Heart right ventricle (tissue), 16 donors: ENCODE results near the gene TTLL9. TPM values are rescaled to one million over a fixed set of nuclear protein-coding genes. Genes with fewer than 3 reads are reported as not detected.

Experiments used
- ATAC-seq, 8 donors: fragments of 200-7000 bp; cut with Tn5 transposase; one replicate each; pipeline ENCODE4 v1.9.1; 2020; ENCODE audit warnings: mild to moderate bottlenecking in 8 of 8, moderate library complexity in 8 of 8, moderate number of reproducible peaks in 1 of 8
- DNase-seq, 2 donors: peaks; one replicate each; pipeline ENCODE4 v3.0.0-alpha.2; 2020
- H3K27ac ChIP-seq, 10 donors: fragments of 200-600 bp; sonication (generic) in 2 of 10; one replicate each; pipeline versions ENCODE4 v1.5.0 to v1.8.0; 2020 to 2022; ENCODE audit warnings: mild to moderate bottlenecking in 3 of 10
- H3K27me3 ChIP-seq, 7 donors: fragments of 200-600 bp; one replicate each; pipeline ENCODE4 v1.8.0; 2021 to 2022; ENCODE audit warnings: mild to moderate bottlenecking in 2 of 7
- H3K36me3 ChIP-seq, 9 donors: fragments of 200-600 bp; sonication (generic) in 1 of 9; one replicate each; pipeline versions ENCODE4 v1.5.0 to v1.8.0; 2020 to 2022; ENCODE audit warnings: mild to moderate bottlenecking in 2 of 9
- H3K4me1 ChIP-seq, 9 donors: fragments of 200-600 bp; sonication (generic) in 1 of 9; one replicate each; pipeline versions ENCODE4 v1.5.0 to v1.8.0; 2020 to 2022; ENCODE audit warnings: mild to moderate bottlenecking in 4 of 9
- H3K4me3 ChIP-seq, 10 donors: fragments of 200-600 bp; sonication (generic) in 2 of 10; one replicate each; pipeline versions ENCODE4 v1.5.0 to v1.8.0; 2020 to 2022; ENCODE audit warnings: mild to moderate bottlenecking in 7 of 10, moderate library complexity in 2 of 10
- H3K9me3 ChIP-seq, 11 donors: fragments of 200-600 bp in 10 of 11; sonication (generic) in 2 of 11; one replicate each; pipeline versions ENCODE4 v1.5.0 to v1.8.0; 2013 to 2022; ENCODE audit warnings: mild to moderate bottlenecking in 2 of 11, control low read depth in 1 of 11, moderate library complexity in 1 of 11
- CTCF ChIP-seq, 9 donors: fragments of 200-600 bp; sonication (generic) in 2 of 9; IDR thresholded peaks; one replicate each; pipeline versions ENCODE4 v1.5.0 to v1.8.0; 2021 to 2022; ENCODE audit warnings: antibody characterized with exemption in 9 of 9, mild to moderate bottlenecking in 5 of 9, moderate library complexity in 1 of 9
- WGBS, 2 donors: extraction: QIAGEN DNeasy Blood & Tissue Kit; methylation state at CpG; one replicate each; pipeline ENCODE4 v1.1.7; 2013; ENCODE audit warnings: inconsistent platforms in 1 of 2; 5-methylcytosine and 5-hydroxymethylcytosine counted together
- intact Hi-C, 10 donors: fragments of 100-400 bp; cut with DNase I; formaldehyde crosslinking; loops; one replicate each; pipeline versions ENCODE4 v1.11.1 to v1.14.2; 2022
- polyA plus RNA-seq, 2 donors: library from polyadenylated mRNA; stranded (reverse); fragments of 200-250 nt; gene quantifications; one replicate each; pipeline ENCODE4 v1.2.3, GENCODE V29; 2013
- total RNA-seq, 10 donors: library from RNA; stranded (reverse); fragmentation: NEBNext Ultra II Directional in 3 of 10; extraction: Animal tissue kit (Norgen Biotek cat#: 25700) in 3 of 10; gene quantifications; one replicate each; pipeline versions ENCODE4 v1.2.1 to v1.2.4, GENCODE V29; 2021 to 2023
- donor health status: Arrhythmogenic right ventricular cardiomyopathy.
- donor health status: ischemic (EF 13 %, LVEDD 7.1; RV severe dilation, severe dysfunction).
- donor health status: healthy with polysubstance abuse.
- donor health status: DM: no; HTN: yes; CAD: no.
- donor health status: DM: no; HTN: no; CAD: no.
- donor health status: ischemic (EF 25% LVEDD 6.9; RV normal size, moderate dysfunction).
- donor health status: ischemic (EF 25% LVEDD 5.7; RV mildly dilated, moderate dysfunction).
- donor health status: healthy.
- donor health status: DM: yes; HTN: yes; CAD: no.
- donor health status: Ischemic cardiomyopathy.
- donor health status: ischemic (EF 35%, LVEDD 5.7; RV mildly dilated, moderate dysfunction).
- donor health status: nonischemic (EF 11% LVEDD 7.7; RV severe dilation, severe dysfunction).
- donor health status: DM: yes; HTN: yes; CAD: no.
- donor health status: PGD.
- donor health status: ischemic (EF 29% LVEDD 5.4; RV normal size, mild dysfunction).
- donor health status: nonischemic (EF 23%, LVEDD 6.1; RV moderate dilation, normal function).

Gene TTLL9
- total and polyA plus RNA-seq, 12 donors = 0.03 to 0.15 (median 0.07) TPM; not detected in 9

GRCh38 chr20:31990641-31991338, 120.4 kb downstream of the TTLL9 start:
- no peaks in the 10 kb centered on the region for H3K9me3 ChIP-seq
- intact Hi-C loops = no loop called here
- WGBS, 2 donors = 64 to 71% methylated on average over 6 of the region's 6 CpGs
- no peak overlapping the region for H3K27ac ChIP-seq
- H3K36me3 ChIP-seq = no peaks in the 10 kb centered on the region
- DNase-seq (no peak), ATAC-seq (no peak)
- no peak overlapping the region for H3K4me3 ChIP-seq
- peaks cover 0 to 6% (median 0%) of the 10 kb centered on the region in 9 donors for H3K4me1 ChIP-seq
- TF ChIP-seq CTCF (IDR thresholded peaks at IDR 0.05) = no peak
- H3K27me3 ChIP-seq = peaks cover 0 to 30% (median 23%) of the 10 kb centered on the region in 7 donors

- Histone ChIP-seq H3K27ac (no peak overlapping the region), H3K27me3 (peaks cover 0 to 33% (median 26%) of the 10 kb centered on the region in 7 donors), H3K9me3 (no peaks in the 10 kb centered on the region), H3K4me3 (no peak overlapping the region), H3K36me3 (no peaks in the 10 kb centered on the region), H3K4me1 (peaks cover 0 to 6% (median 0%) of the 10 kb centered on the region in 9 donors)
- no peak for ATAC-seq
- no peak for DNase-seq
- 59 to 75% methylated on average over 1 of the region's 1 CpG for WGBS, 2 donors
- no peak for TF ChIP-seq CTCF (IDR thresholded peaks at IDR 0.05)
- intact Hi-C loops = no loop called here
These were observed 120.9 kb downstream of the TTLL9 start for GRCh38 chr20:31991339-31991705.

GRCh38 chr20:31992086-31992485, 121.7 kb downstream of the TTLL9 start:
- Histone ChIP-seq H3K9me3 (no peaks in the 10 kb centered on the region), H3K27me3 (peaks cover 0 to 39% (median 26%) of the 10 kb centered on the region in 7 donors), H3K36me3 (no peaks in the 10 kb centered on the region), H3K4me1 (peaks cover 0 to 6% (median 0%) of the 10 kb centered on the region in 9 donors), H3K27ac (no peak overlapping the region), H3K4me3 (no peak overlapping the region)
- DNase-seq (no peak), ATAC-seq (no peak)
- intact Hi-C loops = no loop called here
- TF ChIP-seq CTCF (IDR thresholded peaks at IDR 0.05) = no peak
- WGBS, 2 donors = 75 to 86% methylated on average over 2 of the region's 2 CpGs

Other genes with a start within 250 kb of the TTLL9 start
- gene COX4I2, start 232.7 kb upstream of the TTLL9 start, total RNA-seq = 10 to 100 TPM in 3 of 10 donors, 1 to 10 TPM in 7; 3.8 to 20.1 (median 7.5) TPM
- gene COX4I2, start 232.7 kb upstream of the TTLL9 start, polyA plus RNA-seq = 100 to 1,000 TPM in 1 of 2 donors, 10 to 100 TPM in 1; 30.4 to 103 TPM
- gene BCL2L1, start 147.8 kb upstream of the TTLL9 start, total RNA-seq = 10 to 100 TPM; 34.7 to 97.4 (median 45.9) TPM
- gene BCL2L1, start 147.8 kb upstream of the TTLL9 start, polyA plus RNA-seq = 100 to 1,000 TPM in 1 of 2 donors, 10 to 100 TPM in 1; 35.2 to 128 TPM
- gene TPX2, start 131.3 kb upstream of the TTLL9 start, total RNA-seq = 1 to 10 TPM in 4 of 10 donors, under 1 TPM in 6; 0.17 to 9.6 (median 0.85) TPM
- under 1 TPM; 0.29 to 0.72 TPM for gene TPX2, start 131.3 kb upstream of the TTLL9 start, polyA plus RNA-seq
- 1 to 10 TPM in 1 of 10 donors, under 1 TPM in 8, not detected in 1; 0.06 to 2.1 (median 0.28) TPM for gene MYLK2, start 51.3 kb upstream of the TTLL9 start, total RNA-seq
- under 1 TPM in 1 of 2 donors, not detected in 1; 0.16 TPM for gene MYLK2, start 51.3 kb upstream of the TTLL9 start, polyA plus RNA-seq
- 1 to 10 TPM; 1.4 to 6.5 (median 2.5) TPM for gene FOXS1, start 25.0 kb upstream of the TTLL9 start, total RNA-seq
- 1 to 10 TPM; 6.0 to 7.5 TPM for gene FOXS1, start 25.0 kb upstream of the TTLL9 start, polyA plus RNA-seq
- 1 to 10 TPM; 1.7 to 7.2 (median 5.0) TPM for gene DUSP15, start 107 bp upstream of the TTLL9 start, total RNA-seq
- gene DUSP15, start 107 bp upstream of the TTLL9 start, polyA plus RNA-seq = 1 to 10 TPM in 1 of 2 donors, under 1 TPM in 1; 0.90 to 6.0 TPM
- gene PDRG1, start 81.4 kb downstream of the TTLL9 start, total RNA-seq = 10 to 100 TPM in 1 of 10 donors, 1 to 10 TPM in 9; 6.4 to 10.7 (median 7.5) TPM
- gene PDRG1, start 81.4 kb downstream of the TTLL9 start, polyA plus RNA-seq = 10 to 100 TPM in 1 of 2 donors, 1 to 10 TPM in 1; 7.3 to 12.8 TPM
- not detected for gene XKR7, start 97.5 kb downstream of the TTLL9 start, total RNA-seq
- gene XKR7, start 97.5 kb downstream of the TTLL9 start, polyA plus RNA-seq = not detected
- gene CCM2L, start 139.8 kb downstream of the TTLL9 start, total RNA-seq = 10 to 100 TPM in 1 of 10 donors, 1 to 10 TPM in 9; 4.9 to 10.7 (median 7.4) TPM
- gene CCM2L, start 139.8 kb downstream of the TTLL9 start, polyA plus RNA-seq = 10 to 100 TPM; 12.9 to 26.8 TPM
- gene HCK, start 181.6 kb downstream of the TTLL9 start, total RNA-seq = 10 to 100 TPM in 1 of 10 donors, 1 to 10 TPM in 9; 1.6 to 22.9 (median 3.0) TPM
- 1 to 10 TPM; 2.3 to 3.7 TPM for gene HCK, start 181.6 kb downstream of the TTLL9 start, polyA plus RNA-seq
- 10 to 100 TPM; 27.9 to 36.0 (median 31.6) TPM for gene TM9SF4, start 239.1 kb downstream of the TTLL9 start, total RNA-seq
- gene TM9SF4, start 239.1 kb downstream of the TTLL9 start, polyA plus RNA-seq = 10 to 100 TPM; 19.2 to 21.1 TPM